Calu3 (cell line): ENCODE results near the gene METAP1D. TPM values are rescaled to one million over a fixed set of nuclear protein-coding genes. Genes with fewer than 3 reads are reported as not detected.

Experiments used
- BruUV-seq: library from RNA; stranded (reverse); fragments of 400-500 nt; replicated peaks from 2 replicates; lab custom pipeline; 2021; lab: Mats Ljungman, UMichigan
- CTCF ChIA-PET: fragments of 300-600 bp; sonication (Branson Sonifier 250); formaldehyde crosslinking; loops from one replicate; lab custom pipeline; 2022; ENCODE audit warnings: antibody characterized with exemption; lab: Charles Lee
- DNase-seq: peaks from one replicate; pipeline ENCODE4 v3.0.0; 2022
- H3K27ac Mint-ChIP-seq: one replicate; pipeline ENCODE4 v1.8.0; 2022; ENCODE audit warnings: mixed read lengths; ENCODE audit not compliant: unreplicated experiment
- H3K27me3 Mint-ChIP-seq: one replicate; pipeline ENCODE4 v1.8.0; 2022; ENCODE audit warnings: mixed read lengths; ENCODE audit not compliant: unreplicated experiment
- H3K36me3 Mint-ChIP-seq: one replicate; pipeline ENCODE4 v1.8.0; 2022; ENCODE audit warnings: mild to moderate bottlenecking, moderate library complexity, mixed read lengths; ENCODE audit not compliant: insufficient read depth, unreplicated experiment
- H3K4me1 Mint-ChIP-seq: one replicate; pipeline ENCODE4 v1.8.0; 2022; ENCODE audit warnings: mild to moderate bottlenecking, low read depth, mixed read lengths; ENCODE audit not compliant: unreplicated experiment
- H3K4me3 Mint-ChIP-seq: one replicate; pipeline ENCODE4 v1.8.0; 2022; ENCODE audit warnings: mild to moderate bottlenecking, low read depth, moderate library complexity, mixed read lengths; ENCODE audit not compliant: unreplicated experiment
- H3K9me3 Mint-ChIP-seq: one replicate; pipeline ENCODE4 v1.8.0; 2022; ENCODE audit warnings: low read depth, mixed read lengths; ENCODE audit not compliant: unreplicated experiment
- intact Hi-C: fragments of 100-400 bp; cut with micrococcal nuclease; formaldehyde crosslinking; loops from one replicate; pipeline ENCODE4 v1.10.0; 2022; ENCODE audit not compliant: unreplicated experiment
- total RNA-seq: library from RNA; stranded (reverse); gene quantifications from 2 replicates; pipeline ENCODE4 v1.2.3, GENCODE V29; 2022
- TF ChIP-seq, protein P1 (sequence below): fragments of 200-600 bp; IDR thresholded peaks from one replicate; pipeline ENCODE4 v1.8.0; 2022; ENCODE audit warnings: antibody characterized with exemption; ENCODE audit not compliant: unreplicated experiment

The METAP1D gene
- total RNA-seq, 1 experiment from 2014 or later, result 11.0 TPM

DNA sequence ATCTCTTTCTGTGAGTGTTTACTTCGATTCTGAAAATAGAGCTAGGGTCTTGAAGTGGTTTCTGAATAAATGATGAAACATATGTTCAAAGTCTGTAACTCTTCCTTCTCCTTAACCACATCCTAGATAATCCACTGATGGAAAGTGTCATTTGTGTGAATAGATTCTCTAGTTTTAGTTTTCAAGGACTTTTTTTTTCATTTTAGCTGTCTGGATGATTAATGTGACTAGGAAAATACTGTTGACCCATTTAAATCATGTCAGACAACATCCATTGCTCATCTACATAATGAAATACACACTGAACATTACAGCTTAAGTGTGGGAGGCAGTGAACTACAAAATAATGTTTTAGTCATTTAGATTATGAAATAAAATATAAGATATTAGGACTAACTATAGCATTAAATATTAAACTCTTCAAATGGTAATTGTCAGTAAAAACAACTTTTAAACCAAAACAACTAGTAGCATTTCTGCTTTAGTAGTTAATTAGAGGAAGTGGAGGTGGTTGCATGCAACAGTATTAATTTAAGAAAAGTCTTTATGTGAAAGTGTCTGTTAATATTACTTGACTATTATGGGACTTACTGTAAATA is 46.4 kb downstream of the METAP1D start:
- CTCF ChIA-PET, result no interaction called here
- DNase-seq, result no peak
- intact Hi-C loops, result no loop called here
- no TSS peak for BruUV-seq
- Mint-ChIP-seq H3K9me3 (no peaks in the 10 kb centered on the region), H3K27me3 (no peaks in the 10 kb centered on the region), H3K27ac (no peak overlapping the region), H3K36me3 (no peaks in the 10 kb centered on the region), H3K4me1 (no peaks in the 10 kb centered on the region), H3K4me3 (no peak overlapping the region)
- TF ChIP-seq, protein P1, sequence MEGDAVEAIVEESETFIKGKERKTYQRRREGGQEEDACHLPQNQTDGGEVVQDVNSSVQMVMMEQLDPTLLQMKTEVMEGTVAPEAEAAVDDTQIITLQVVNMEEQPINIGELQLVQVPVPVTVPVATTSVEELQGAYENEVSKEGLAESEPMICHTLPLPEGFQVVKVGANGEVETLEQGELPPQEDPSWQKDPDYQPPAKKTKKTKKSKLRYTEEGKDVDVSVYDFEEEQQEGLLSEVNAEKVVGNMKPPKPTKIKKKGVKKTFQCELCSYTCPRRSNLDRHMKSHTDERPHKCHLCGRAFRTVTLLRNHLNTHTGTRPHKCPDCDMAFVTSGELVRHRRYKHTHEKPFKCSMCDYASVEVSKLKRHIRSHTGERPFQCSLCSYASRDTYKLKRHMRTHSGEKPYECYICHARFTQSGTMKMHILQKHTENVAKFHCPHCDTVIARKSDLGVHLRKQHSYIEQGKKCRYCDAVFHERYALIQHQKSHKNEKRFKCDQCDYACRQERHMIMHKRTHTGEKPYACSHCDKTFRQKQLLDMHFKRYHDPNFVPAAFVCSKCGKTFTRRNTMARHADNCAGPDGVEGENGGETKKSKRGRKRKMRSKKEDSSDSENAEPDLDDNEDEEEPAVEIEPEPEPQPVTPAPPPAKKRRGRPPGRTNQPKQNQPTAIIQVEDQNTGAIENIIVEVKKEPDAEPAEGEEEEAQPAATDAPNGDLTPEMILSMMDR, result no peak

DNA sequence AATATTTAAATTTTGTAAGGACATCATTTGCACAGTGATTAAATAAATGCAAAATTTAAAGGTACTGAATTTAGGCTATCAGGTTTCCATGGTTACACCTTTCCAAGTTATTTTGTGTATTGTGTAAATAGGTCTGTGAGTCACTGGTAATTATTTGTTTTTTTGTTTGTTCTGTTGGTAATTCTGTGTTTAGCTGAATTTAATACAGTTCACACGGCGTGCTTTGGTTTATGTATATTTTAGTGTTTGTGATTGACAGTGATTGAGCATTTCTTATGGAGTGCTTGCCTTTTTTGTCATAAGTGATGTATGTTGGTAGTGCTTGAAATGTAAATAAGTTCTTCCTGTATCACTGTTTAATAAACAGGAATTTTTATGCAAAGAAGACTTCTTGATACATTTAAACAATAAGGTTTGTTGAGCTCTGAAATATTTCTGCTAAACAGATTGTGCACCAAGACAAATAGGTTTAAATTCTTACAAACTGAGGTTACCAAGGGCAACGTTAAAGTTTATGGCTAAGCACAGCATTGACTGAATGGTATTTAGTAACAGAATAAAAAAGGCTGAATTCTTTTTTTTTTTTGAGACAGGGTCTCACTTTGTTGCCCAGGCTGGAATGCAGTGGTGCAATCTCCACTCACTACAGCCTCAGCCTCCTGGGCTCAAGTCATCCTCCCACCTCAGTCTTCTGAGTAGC is 47.3 kb downstream of the METAP1D start:
- TF ChIP-seq, protein P1, result no peak
- Mint-ChIP-seq H3K9me3 (no peaks in the 10 kb centered on the region), H3K4me3 (no peak overlapping the region), H3K27ac (no peak overlapping the region), H3K27me3 (no peaks in the 10 kb centered on the region), H3K36me3 (no peaks in the 10 kb centered on the region), H3K4me1 (no peaks in the 10 kb centered on the region)
- CTCF ChIA-PET, result no interaction called here
- no TSS peak for BruUV-seq
- no peak for DNase-seq
- intact Hi-C loops, result no loop called here

- BruUV-seq, result no TSS peak
- Mint-ChIP-seq H3K36me3 (no peaks in the 10 kb centered on the region), H3K27me3 (no peaks in the 10 kb centered on the region), H3K4me1 (no peaks in the 10 kb centered on the region), H3K9me3 (no peaks in the 10 kb centered on the region), H3K27ac (no peak overlapping the region), H3K4me3 (no peak overlapping the region)
- intact Hi-C loops, result no loop called here
- CTCF ChIA-PET, result interaction anchor here (0.6 kb wide), 1 partner anchor 366 kb away, joined by 3 read pairs; no protein-coding TSS in a partner anchor
- DNase-seq, result no peak
- TF ChIP-seq, protein P1, result no peak
Measured at GRCh38 chr2:172047566-172048507, 48.1 kb downstream of the METAP1D start.
